Measurements from ENCODE around the gene IL13RA2.

DNA sequence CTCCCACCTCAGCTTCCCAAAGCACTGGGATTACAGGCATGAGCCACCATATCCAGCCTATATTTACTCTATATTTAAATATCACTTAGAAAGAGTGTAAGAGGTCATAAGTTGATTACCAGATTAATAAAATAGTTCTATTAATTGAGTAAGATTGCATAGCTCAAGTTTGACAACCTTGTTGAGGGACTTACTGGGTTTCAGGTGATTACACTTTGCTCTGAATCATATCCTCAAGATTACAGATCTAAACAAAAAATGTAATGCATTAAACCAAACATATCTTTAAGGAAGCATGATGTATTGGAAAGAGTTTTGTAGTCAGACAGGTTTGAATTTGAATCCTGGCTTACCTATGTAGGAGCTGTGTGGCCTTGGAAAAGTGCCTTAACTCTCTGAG lies 47.9 kb upstream of the IL13RA2 start:
- TF ChIP-seq, protein P1, sequence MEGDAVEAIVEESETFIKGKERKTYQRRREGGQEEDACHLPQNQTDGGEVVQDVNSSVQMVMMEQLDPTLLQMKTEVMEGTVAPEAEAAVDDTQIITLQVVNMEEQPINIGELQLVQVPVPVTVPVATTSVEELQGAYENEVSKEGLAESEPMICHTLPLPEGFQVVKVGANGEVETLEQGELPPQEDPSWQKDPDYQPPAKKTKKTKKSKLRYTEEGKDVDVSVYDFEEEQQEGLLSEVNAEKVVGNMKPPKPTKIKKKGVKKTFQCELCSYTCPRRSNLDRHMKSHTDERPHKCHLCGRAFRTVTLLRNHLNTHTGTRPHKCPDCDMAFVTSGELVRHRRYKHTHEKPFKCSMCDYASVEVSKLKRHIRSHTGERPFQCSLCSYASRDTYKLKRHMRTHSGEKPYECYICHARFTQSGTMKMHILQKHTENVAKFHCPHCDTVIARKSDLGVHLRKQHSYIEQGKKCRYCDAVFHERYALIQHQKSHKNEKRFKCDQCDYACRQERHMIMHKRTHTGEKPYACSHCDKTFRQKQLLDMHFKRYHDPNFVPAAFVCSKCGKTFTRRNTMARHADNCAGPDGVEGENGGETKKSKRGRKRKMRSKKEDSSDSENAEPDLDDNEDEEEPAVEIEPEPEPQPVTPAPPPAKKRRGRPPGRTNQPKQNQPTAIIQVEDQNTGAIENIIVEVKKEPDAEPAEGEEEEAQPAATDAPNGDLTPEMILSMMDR (IDR thresholded peaks at IDR 0.05): no peak
- TF ChIP-seq POLR2A (IDR thresholded peaks at IDR 0.05): no peak
